MM.1S (cell line): ENCODE data around the gene CLTC.

ENCODE experiments used
- DNase-seq: peaks from one replicate; pipeline ENCODE4 v3.0.0-alpha.2; 2015
- H2AFZ ChIP-seq: fragments of 300-600 bp; sonication (generic); 2 replicates; pipeline ENCODE4 v1.6.0; 2016; ENCODE audit warnings: antibody characterized with exemption, low read length
- H3F3A ChIP-seq: fragments of 300-600 bp; sonication (generic); 2 replicates; pipeline ENCODE4 v1.6.1; 2016; ENCODE audit warnings: mild to moderate bottlenecking, antibody characterized with exemption, low read length, moderate library complexity, mixed read lengths; ENCODE audit not compliant: insufficient read depth
- H3K27ac ChIP-seq: fragments of 300-600 bp; sonication (generic); 2 replicates; pipeline ENCODE4 v1.5.1; 2016; ENCODE audit warnings: mild to moderate bottlenecking, low read length
- H3K27me3 ChIP-seq: fragments of 300-600 bp; sonication (generic); replicated peaks from 2 replicates; pipeline ENCODE4 v1.6.0; 2016; ENCODE audit warnings: low read length; ENCODE audit not compliant: insufficient read depth
- H3K36me3 ChIP-seq: fragments of 300-600 bp; sonication (generic); replicated peaks from 2 replicates; pipeline ENCODE4 v1.6.1; 2016; ENCODE audit warnings: mild to moderate bottlenecking, low read length, mixed read lengths; ENCODE audit not compliant: insufficient read depth
- H3K4me1 ChIP-seq: fragments of 300-600 bp; sonication (generic); 2 replicates; pipeline ENCODE4 v1.6.1; 2016; ENCODE audit warnings: low read length, mixed read lengths
- H3K4me2 ChIP-seq: fragments of 300-600 bp; sonication (generic); 2 replicates; pipeline ENCODE4 v1.6.0; 2016; ENCODE audit warnings: low read depth, low read length
- H3K4me3 ChIP-seq: fragments of 300-600 bp; sonication (generic); 2 replicates; pipeline ENCODE4 v1.5.1; 2016; ENCODE audit warnings: low read length, mixed read lengths
- H3K79me2 ChIP-seq: fragments of 300-600 bp; sonication (generic); 2 replicates; pipeline ENCODE4 v1.6.1; 2016; ENCODE audit warnings: mixed run types, low read length, mixed read lengths
- H3K9ac ChIP-seq: fragments of 300-600 bp; sonication (generic); 2 replicates; pipeline ENCODE4 v1.6.1; 2016; ENCODE audit warnings: low read length, mixed read lengths
- H3K9me2 ChIP-seq: fragments of 300-600 bp; sonication (generic); replicated peaks from 2 replicates; pipeline ENCODE4 v1.6.1; 2016; ENCODE audit warnings: mild to moderate bottlenecking, low read length, mixed read lengths; ENCODE audit not compliant: insufficient read depth
- H3K9me3 ChIP-seq: fragments of 300-600 bp; sonication (generic); replicated peaks from 2 replicates; pipeline ENCODE4 v1.6.1; 2016; ENCODE audit warnings: mild to moderate bottlenecking, low read length, mixed read lengths; ENCODE audit not compliant: insufficient read depth
- H4K20me1 ChIP-seq: fragments of 300-600 bp; sonication (generic); 2 replicates; pipeline ENCODE4 v1.6.1; 2016; ENCODE audit warnings: mild to moderate bottlenecking, low read length, moderate library complexity, mixed read lengths; ENCODE audit not compliant: insufficient read depth
- EZH2 ChIP-seq: fragments of 300-600 bp; sonication (generic); optimal IDR thresholded peaks from 2 replicates; pipeline ENCODE3; 2017; ENCODE audit warnings: low read depth, mild to moderate bottlenecking, antibody characterized with exemption, low read length, mixed read lengths
- EZH2phosphoT487 ChIP-seq: fragments of 300-600 bp; sonication (generic); IDR thresholded peaks from 2 replicates; pipeline ENCODE4 v1.6.1; 2018; ENCODE audit warnings: antibody characterized with exemption, low read length
- TF ChIP-seq, protein P1 (sequence below): fragments of 300-600 bp; sonication (generic); IDR thresholded peaks from 2 replicates; pipeline ENCODE4 v1.5.1; 2016; ENCODE audit warnings: antibody characterized with exemption, low read length, mixed read lengths

Gene CLTC

DNA sequence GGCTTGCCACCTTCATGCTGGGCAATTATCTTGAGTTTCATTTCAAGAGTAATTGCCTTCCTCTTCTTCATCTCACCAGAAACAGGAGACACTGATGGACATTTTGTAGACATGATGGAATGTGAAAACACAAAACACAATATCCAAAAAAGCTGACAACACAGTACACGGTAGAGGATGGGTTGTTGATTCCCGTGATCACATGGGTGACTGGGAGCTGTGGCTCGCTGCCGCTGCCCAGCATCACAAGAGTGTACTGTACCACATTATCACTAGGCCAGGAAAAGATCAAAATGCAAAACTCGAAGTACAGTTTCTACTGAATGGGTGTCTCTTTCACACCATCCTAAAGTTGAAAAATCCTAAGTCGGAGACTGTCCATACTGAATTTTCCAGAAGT lies 80.1 kb downstream of the CLTC start:
- no peak for TF ChIP-seq EZH2
- no peak for TF ChIP-seq EZH2phosphoT487
- TF ChIP-seq, protein P1, sequence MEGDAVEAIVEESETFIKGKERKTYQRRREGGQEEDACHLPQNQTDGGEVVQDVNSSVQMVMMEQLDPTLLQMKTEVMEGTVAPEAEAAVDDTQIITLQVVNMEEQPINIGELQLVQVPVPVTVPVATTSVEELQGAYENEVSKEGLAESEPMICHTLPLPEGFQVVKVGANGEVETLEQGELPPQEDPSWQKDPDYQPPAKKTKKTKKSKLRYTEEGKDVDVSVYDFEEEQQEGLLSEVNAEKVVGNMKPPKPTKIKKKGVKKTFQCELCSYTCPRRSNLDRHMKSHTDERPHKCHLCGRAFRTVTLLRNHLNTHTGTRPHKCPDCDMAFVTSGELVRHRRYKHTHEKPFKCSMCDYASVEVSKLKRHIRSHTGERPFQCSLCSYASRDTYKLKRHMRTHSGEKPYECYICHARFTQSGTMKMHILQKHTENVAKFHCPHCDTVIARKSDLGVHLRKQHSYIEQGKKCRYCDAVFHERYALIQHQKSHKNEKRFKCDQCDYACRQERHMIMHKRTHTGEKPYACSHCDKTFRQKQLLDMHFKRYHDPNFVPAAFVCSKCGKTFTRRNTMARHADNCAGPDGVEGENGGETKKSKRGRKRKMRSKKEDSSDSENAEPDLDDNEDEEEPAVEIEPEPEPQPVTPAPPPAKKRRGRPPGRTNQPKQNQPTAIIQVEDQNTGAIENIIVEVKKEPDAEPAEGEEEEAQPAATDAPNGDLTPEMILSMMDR = no peak
- Histone ChIP-seq H3K9ac (no peak overlapping the region), H2AFZ (no peak overlapping the region), H3K9me2 (no peaks in the 10 kb centered on the region), H3K4me2 (no peak overlapping the region), H3F3A (0 out of 2 replicates have a peak, but pooled peaks cover 9% of the 10 kb centered on the region), H3K36me3 (peaks cover 19% of the 10 kb centered on the region; the same call in 1 of the 2 replicates), H3K27me3 (no peaks in the 10 kb centered on the region), H3K4me3 (no peak overlapping the region), H3K9me3 (no peaks in the 10 kb centered on the region), H3K79me2 (peaks cover 100% of the 10 kb centered on the region), H4K20me1 (peaks cover 43% of the 10 kb centered on the region), H3K4me1 (peaks cover 12% of the 10 kb centered on the region; the same call in 1 of the 2 replicates), H3K27ac (no peak overlapping the region)
- DNase-seq = no peak

DNA sequence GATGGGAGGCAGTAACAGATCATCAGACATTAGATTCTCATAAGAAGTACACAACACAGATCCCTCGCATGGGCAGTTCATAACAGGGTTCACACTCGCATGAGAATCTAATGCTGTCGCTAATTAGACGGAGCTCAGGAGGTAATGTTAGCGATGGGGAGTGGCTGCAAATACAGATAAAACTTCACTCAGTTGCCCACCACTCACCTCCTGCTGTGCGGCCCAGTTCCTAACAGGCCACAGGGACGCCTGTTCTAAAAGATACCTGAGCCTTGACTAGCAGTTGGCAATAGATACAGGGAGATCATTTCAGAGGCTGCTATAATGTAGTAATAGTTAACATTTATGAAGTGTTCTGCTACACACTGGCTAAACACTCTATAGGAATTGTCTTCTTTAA lies 82.6 kb downstream of the CLTC start:
- H3K4me1 ChIP-seq = no peaks in the 10 kb centered on the region; the same call in 1 of the 2 replicates

DNA sequence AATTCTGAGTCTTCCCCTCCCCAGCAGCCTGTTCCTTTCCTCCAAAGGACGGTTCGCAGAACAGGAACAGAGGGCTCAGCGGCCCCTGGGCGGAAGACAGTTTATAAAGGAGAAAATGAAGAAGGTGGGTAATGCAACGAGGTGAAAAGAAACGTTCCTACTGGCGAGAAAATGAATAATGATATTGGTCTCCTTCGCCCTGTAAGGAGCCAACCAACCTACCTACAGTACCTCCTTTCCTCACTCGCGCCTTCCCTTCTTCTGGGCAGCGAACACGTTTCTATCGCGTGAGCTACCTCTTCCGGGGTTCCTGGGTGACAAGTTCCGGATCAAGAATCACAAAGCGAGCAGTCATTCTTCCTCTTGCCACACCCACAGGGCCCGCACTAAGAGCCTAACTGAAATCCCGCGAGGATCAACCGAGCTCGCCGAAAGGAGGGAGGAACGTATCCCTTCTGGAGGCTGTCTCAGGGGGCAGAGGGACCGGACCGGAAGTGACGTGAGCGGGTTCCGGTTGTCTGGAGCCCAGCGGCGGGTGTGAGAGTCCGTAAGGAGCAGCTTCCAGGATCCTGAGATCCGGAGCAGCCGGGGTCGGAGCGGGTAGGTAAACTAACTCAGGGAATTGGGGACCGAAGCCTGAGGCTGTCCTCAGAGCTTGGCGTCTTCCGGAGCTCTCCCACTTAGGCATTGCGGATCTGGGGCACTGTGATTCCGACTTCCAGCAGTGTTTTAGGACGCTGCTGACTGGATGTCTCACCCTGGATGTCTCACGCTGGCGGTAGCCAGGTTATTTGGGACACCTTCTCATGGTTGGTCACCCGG lies 87.7 kb downstream of the CLTC start, which contains the start of the genes PTRH2 and VMP1:
Gene PTRH2, minus strand, starts transcription at position 282 of the 822 bp plus-strand sequence. CDS start 9,452 bp downstream, outside the sequence.
Gene VMP1, plus strand, starts transcription at position 506 of the 822 bp plus-strand sequence. CDS start 23,793 bp downstream, outside the sequence.
- Histone ChIP-seq H3K4me2 (peak within 1 kb of the TSS; percentile 83), H3K4me1 (peaks cover 10% of the 10 kb centered on the region; the same call in 1 of the 2 replicates), H4K20me1 (peaks cover 2% of the 10 kb centered on the region; the same call in 1 of the 2 replicates), H2AFZ (peak within 1 kb of the TSS; percentile 83), H3K79me2 (peaks cover 97% of the 10 kb centered on the region), H3K4me3 (peak within 1 kb of the TSS; percentile 87), H3K9ac (peak within 1 kb of the TSS; percentile 89), H3F3A (peaks cover 13% of the 10 kb centered on the region; the same call in 1 of the 2 replicates), H3K27ac (peak within 1 kb of the TSS; percentile 81), H3K9me3 (no peaks in the 10 kb centered on the region), H3K9me2 (no peaks in the 10 kb centered on the region), H3K27me3 (no peaks in the 10 kb centered on the region), H3K36me3 (0 out of 2 replicates have a peak, but pooled peaks cover 3% of the 10 kb centered on the region)
- no peak for TF ChIP-seq EZH2phosphoT487
- TF ChIP-seq, protein P1 = no peak
- DNase-seq = peak; percentile 99

More for the DNA sequence above, 82.6 kb downstream of the CLTC start:
- DNase-seq = no peak
- H3K9ac ChIP-seq = no peak overlapping the region
- peaks cover 99% of the 10 kb centered on the region for H3K79me2 ChIP-seq
- no peak overlapping the region for H3K4me3 ChIP-seq
- H3K9me3 ChIP-seq = no peaks in the 10 kb centered on the region
- no peak overlapping the region for H2AFZ ChIP-seq
- H3K27me3 ChIP-seq = no peaks in the 10 kb centered on the region
- H4K20me1 ChIP-seq = peaks cover 18% of the 10 kb centered on the region
- 0 out of 2 replicates have a peak, but pooled peaks cover 13% of the 10 kb centered on the region for H3F3A ChIP-seq
- H3K4me2 ChIP-seq = no peak overlapping the region
- H3K9me2 ChIP-seq = no peaks in the 10 kb centered on the region
- peaks cover 17% of the 10 kb centered on the region; the same call in 1 of the 2 replicates for H3K36me3 ChIP-seq
- H3K27ac ChIP-seq = no peak overlapping the region
- no peak for TF ChIP-seq EZH2
- no peak for TF ChIP-seq EZH2phosphoT487
